ENCODE results near the gene NUP153.

The NUP153 gene

GRCh38 chr6:17656092-17656491, 50.6 kb downstream of the NUP153 start:
- Histone ChIP-seq H3K36me3 (ENCODE audit: insufficient read depth, low read length) (peaks cover 83% of the 10 kb centered on the region), H3K4me3 (ENCODE audit: low read length, poor library complexity, severe bottlenecking) (no peak overlapping the region), H3K4me1 (ENCODE audit: insufficient read depth, low read length, poor library complexity, severe bottlenecking) (no peaks in the 10 kb centered on the region), H2AFZ (ENCODE audit: low read length) (no peak overlapping the region), H4K20me1 (ENCODE audit: insufficient read depth, low read length, poor library complexity, severe bottlenecking) (peaks cover 12% of the 10 kb centered on the region), H3K27me3 (ENCODE audit: insufficient read depth, low read length, poor library complexity, severe bottlenecking) (no peaks in the 10 kb centered on the region), H3K4me2 (ENCODE audit: low read depth, low read length, poor library complexity, severe bottlenecking) (no peak overlapping the region), H3K9me3 (ENCODE audit: insufficient read depth, low read depth, low read length) (no peaks in the 10 kb centered on the region), H3F3A (ENCODE audit: low read depth) (no peaks in the 10 kb centered on the region), H3K9ac (ENCODE audit: low read depth, low read length, poor library complexity, severe bottlenecking) (no peak overlapping the region), H3K79me2 (ENCODE audit: insufficient read depth, low read length) (peaks cover 45% of the 10 kb centered on the region), H3K9me2 (replicated peaks; ENCODE audit: low read depth, low read length) (no peaks in the 10 kb centered on the region)
- no peak for TF ChIP-seq CTCF (conservative IDR thresholded peaks at IDR 0.05; ENCODE audit: low read length)
- no peak for TF ChIP-seq EZH2phosphoT487 (IDR thresholded peaks at IDR 0.05; ENCODE audit: borderline replicate concordance)

DNA sequence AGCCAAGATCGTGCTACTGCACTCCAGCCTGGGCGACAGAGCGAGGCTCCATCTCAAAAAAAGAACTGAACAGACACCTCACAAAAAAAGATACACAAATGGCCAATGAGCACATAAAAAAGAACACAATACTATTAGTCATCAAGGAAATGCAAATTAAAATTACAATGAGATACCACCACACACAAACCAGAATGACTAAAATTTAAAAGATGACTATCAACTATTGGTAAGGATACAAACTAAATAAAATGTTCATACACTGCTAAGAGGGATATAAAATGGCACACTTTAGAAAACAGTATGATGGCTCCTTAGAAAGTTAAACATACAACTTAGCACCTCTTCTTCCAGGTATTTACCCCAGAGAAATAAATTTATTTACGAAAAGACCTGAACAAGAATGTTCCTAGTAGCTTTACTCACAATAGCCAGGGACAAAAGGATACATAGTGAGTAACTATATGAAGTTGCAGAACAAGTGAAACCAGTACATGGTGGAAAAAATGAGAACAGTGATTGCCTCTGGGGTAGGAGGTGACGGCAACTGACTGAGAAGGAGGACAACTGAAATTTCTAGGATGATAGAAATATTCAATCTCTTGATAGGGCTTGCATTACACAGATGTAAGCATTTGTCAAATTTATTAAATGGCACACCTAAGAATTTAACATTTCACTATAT, 53.4 kb downstream of the NUP153 start:
- no peaks in the 10 kb centered on the region for H3K4me1 ChIP-seq (ENCODE audit: insufficient read depth, low read length, poor library complexity, severe bottlenecking)
- H3K9me3 ChIP-seq (ENCODE audit: insufficient read depth, low read depth, low read length) = no peaks in the 10 kb centered on the region
- no peak overlapping the region for H3K4me3 ChIP-seq (ENCODE audit: low read length, poor library complexity, severe bottlenecking)
- H3K9me2 ChIP-seq (replicated peaks; ENCODE audit: low read depth, low read length) = no peaks in the 10 kb centered on the region
- H3K27me3 ChIP-seq (ENCODE audit: insufficient read depth, low read length, poor library complexity, severe bottlenecking) = no peaks in the 10 kb centered on the region
- peaks cover 36% of the 10 kb centered on the region for H3K79me2 ChIP-seq (ENCODE audit: insufficient read depth, low read length)
- H3K36me3 ChIP-seq (ENCODE audit: insufficient read depth, low read length) = peaks cover 81% of the 10 kb centered on the region
- peaks cover 15% of the 10 kb centered on the region for H4K20me1 ChIP-seq (ENCODE audit: insufficient read depth, low read length, poor library complexity, severe bottlenecking)
- no peaks in the 10 kb centered on the region for H3F3A ChIP-seq (ENCODE audit: low read depth)
- TF ChIP-seq CTCF (conservative IDR thresholded peaks at IDR 0.05; ENCODE audit: low read length) (no peak), EZH2phosphoT487 (IDR thresholded peaks at IDR 0.05; ENCODE audit: borderline replicate concordance) (no peak)
- no peak overlapping the region for H3K9ac ChIP-seq (ENCODE audit: low read depth, low read length, poor library complexity, severe bottlenecking)
- H3K4me2 ChIP-seq (ENCODE audit: low read depth, low read length, poor library complexity, severe bottlenecking) = no peak overlapping the region
- H2AFZ ChIP-seq (ENCODE audit: low read length) = no peak overlapping the region

DNA sequence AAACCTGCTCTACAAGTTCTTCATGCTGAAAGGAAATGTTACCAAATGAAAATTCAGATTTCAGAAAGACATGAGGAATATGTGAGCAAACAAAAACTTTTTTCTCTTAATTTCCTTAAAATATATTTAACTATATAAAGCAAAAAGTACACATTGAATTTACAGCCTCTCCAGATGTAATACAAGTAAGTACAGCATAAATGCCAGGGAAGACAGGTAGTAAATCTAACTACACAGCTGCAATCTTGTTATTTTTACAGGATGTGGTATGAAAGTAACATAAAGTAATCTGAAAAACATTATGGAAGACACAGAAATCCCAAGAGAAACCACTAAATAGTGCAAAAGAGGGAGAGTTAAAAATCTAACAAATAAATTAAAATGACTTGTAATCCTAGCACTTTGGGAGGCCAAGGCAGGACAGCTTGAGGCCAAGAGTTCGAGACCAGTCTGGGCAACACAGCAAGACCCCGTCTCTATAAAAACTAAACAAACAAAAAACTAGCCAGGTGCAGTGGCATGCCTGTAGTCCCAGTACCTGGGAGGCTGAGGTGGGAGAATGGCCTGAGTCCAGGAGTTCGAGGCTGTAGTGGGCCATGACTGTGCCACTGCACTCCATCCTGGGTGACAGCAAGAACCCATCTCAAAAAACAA, 55.9 kb downstream of the NUP153 start:
- Histone ChIP-seq H3K4me1 (ENCODE audit: insufficient read depth, low read length, poor library complexity, severe bottlenecking) (no peaks in the 10 kb centered on the region), H3K9ac (ENCODE audit: low read depth, low read length, poor library complexity, severe bottlenecking) (no peak overlapping the region), H4K20me1 (ENCODE audit: insufficient read depth, low read length, poor library complexity, severe bottlenecking) (peaks cover 10% of the 10 kb centered on the region), H2AFZ (ENCODE audit: low read length) (no peak overlapping the region), H3K27me3 (ENCODE audit: insufficient read depth, low read length, poor library complexity, severe bottlenecking) (no peaks in the 10 kb centered on the region), H3K9me2 (replicated peaks; ENCODE audit: low read depth, low read length) (no peaks in the 10 kb centered on the region), H3K4me2 (ENCODE audit: low read depth, low read length, poor library complexity, severe bottlenecking) (no peak overlapping the region), H3K79me2 (ENCODE audit: insufficient read depth, low read length) (peaks cover 18% of the 10 kb centered on the region), H3K4me3 (ENCODE audit: low read length, poor library complexity, severe bottlenecking) (no peak overlapping the region), H3F3A (ENCODE audit: low read depth) (no peaks in the 10 kb centered on the region), H3K9me3 (ENCODE audit: insufficient read depth, low read depth, low read length) (no peaks in the 10 kb centered on the region), H3K36me3 (ENCODE audit: insufficient read depth, low read length) (peaks cover 81% of the 10 kb centered on the region)
- TF ChIP-seq CTCF (conservative IDR thresholded peaks at IDR 0.05; ENCODE audit: low read length) (no peak), EZH2phosphoT487 (IDR thresholded peaks at IDR 0.05; ENCODE audit: borderline replicate concordance) (no peak)
